Measurements from ENCODE around the gene HTR2A.

GRCh38 chr13:46899801-46900200, 2.9 kb upstream of the HTR2A start:
- TF ChIP-seq CTCF (IDR thresholded peaks at IDR 0.05; ENCODE audit: insufficient read depth, low read length, poor library complexity, severe bottlenecking) (no peak), EZH2phosphoT487 (conservative IDR thresholded peaks at IDR 0.05; ENCODE audit: low read length) (no peak)

Measured in SU-DHL-6 (cell line).